Subcutaneous adipose tissue (tissue), 4 donors: Measurements from ENCODE around the gene RDX. TPM values are rescaled to one million over a fixed set of nuclear protein-coding genes. Genes with fewer than 3 reads are reported as not detected.

Experiments
- total RNA-seq, 4 donors: library from RNA; depleted of rRNA; stranded (reverse); fragments of >200 nt; gene quantifications; one replicate each; pipeline ENCODE4 v1.1.0, GENCODE V29; 2016
- TF ChIP-seq, protein P1 (sequence below): fragments of 450-650 bp; IDR thresholded peaks from one replicate; pipeline ENCODE4 v1.5.1; 2016; ENCODE audit warnings: low read depth, mild to moderate bottlenecking, control low read depth, antibody characterized with exemption, moderate library complexity

RDX gene
- total RNA-seq, 4 donors from 2014 or later: 74.9 to 169 (median 106) TPM

DNA sequence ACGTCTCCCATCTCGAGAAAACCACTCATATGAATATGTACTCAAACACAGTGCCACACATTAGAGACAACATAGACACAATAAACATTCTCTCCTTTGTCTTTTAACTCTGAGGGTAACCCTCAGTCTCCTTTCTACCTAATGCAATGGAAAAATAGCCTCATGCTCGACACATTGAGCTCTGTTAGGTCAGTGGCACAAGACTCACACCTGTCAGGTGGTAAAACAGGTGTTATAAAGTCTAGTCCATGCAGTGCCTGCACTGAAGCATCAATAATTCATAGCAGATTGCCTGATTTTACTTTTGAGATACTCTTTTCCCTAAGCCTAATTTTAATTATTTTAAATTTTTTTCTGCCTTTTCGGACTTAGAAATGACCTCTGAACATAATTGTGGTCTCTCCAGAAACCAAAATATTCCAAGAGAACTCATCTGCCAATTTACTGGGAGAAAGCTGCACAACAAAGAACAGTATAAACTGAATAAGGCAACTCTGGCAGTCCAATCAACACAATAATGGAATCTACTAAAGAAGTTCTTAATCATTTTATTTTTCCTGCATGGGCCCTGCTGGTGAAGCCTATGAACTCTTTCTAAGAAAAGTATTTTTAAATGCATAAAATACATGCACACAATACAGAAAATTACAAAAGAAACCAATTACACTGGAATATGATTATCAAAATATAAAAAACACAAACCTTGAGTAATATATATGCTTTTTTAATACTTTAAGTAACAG lies 9.9 kb downstream of the RDX start:
- TF ChIP-seq, protein P1, sequence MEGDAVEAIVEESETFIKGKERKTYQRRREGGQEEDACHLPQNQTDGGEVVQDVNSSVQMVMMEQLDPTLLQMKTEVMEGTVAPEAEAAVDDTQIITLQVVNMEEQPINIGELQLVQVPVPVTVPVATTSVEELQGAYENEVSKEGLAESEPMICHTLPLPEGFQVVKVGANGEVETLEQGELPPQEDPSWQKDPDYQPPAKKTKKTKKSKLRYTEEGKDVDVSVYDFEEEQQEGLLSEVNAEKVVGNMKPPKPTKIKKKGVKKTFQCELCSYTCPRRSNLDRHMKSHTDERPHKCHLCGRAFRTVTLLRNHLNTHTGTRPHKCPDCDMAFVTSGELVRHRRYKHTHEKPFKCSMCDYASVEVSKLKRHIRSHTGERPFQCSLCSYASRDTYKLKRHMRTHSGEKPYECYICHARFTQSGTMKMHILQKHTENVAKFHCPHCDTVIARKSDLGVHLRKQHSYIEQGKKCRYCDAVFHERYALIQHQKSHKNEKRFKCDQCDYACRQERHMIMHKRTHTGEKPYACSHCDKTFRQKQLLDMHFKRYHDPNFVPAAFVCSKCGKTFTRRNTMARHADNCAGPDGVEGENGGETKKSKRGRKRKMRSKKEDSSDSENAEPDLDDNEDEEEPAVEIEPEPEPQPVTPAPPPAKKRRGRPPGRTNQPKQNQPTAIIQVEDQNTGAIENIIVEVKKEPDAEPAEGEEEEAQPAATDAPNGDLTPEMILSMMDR: no peak

DNA sequence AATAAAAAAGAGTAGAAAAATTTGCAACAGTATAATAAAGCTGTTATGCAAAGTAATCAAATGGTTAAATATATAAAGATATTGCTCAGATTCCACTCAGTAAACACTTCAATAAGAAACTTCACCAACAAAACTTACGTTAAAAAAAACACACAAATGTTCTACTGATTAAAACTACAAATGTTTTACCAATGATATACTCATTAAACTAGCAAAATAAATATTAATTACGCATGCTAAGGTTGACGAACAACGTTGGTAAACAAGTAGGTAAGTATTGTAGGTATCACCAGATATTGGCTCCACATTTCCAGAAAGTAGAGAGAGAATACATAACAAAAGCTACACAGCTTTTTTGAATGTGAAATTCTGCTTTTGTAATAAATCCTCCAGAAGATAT lies 12.6 kb downstream of the RDX start:
- TF ChIP-seq, protein P1: no peak

DNA sequence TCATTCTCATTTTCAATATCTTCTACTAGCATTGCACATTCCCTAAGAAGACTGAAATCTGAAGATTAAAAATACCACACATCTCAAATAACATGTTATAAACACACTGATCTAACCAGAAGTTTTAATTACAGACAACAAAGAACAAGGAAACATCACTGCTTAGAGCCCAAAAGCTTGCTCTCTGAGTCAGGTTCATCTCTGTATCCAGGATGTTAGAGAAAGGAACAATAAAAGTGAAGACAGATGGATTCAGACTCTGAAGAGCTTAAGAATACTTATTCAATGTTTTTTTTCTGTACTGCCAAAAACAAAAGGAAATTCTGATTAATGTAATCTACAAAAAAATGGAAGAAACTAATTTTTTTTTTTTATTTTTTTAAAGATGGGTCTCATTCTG lies 16.5 kb downstream of the RDX start:
- TF ChIP-seq, protein P1: no peak

DNA sequence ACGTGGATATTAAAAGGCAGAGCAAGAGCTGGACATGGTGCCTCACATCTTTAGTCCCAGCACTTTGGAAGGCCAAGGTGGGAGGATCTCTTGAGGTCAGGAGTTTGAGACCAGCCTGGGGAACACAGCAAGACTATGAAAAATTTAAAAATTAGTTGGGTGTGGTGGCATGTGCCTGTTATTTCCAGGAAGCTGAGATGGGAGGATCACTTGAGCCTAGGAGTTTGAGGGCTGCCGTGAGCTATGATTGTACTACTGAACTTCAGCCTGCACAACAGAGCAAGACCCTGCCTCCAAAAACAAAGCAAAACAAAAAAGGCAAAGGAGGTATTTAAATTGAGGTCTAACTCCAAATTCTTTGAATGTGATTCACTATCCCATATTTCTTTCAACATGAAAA lies 23.5 kb downstream of the RDX start:
- TF ChIP-seq, protein P1: no peak

DNA sequence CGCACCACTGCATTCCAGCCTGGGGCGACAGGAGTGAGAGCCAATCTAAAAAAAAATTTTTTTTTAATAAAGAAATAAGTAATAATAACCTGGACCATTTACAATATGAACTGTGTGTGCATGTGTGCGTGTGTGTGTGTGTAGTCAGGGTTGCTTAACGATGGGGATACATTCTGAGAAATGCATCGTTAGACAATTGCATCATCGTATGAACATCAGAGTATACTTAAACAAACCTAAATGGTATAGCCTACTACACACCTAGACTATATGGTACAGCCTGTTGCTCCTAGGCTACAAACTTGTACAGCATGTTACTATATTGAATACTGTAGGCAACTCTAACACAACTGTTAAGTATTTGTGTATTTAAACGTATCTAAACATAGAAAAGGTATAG lies 26.4 kb downstream of the RDX start:
- TF ChIP-seq, protein P1: no peak

DNA sequence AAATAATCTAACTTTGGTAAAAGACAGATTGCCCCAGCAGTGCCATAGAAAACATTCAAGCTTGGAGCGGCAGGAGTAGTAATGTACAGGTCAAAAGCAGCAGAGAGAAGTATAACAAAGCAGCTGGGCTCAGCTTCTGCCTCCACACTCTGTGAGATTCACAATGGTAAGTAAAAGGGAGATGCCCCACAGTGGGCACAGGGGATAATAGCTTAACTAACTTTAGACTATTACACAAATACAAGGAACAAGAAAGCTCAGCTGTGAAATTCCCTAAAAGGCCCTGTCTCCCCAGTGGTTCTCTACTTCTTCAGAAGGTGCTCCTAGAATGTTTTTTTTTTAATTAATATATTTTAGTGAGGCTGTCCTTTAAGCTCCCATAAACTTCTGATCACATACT lies 28.0 kb downstream of the RDX start:
- TF ChIP-seq, protein P1: no peak

DNA sequence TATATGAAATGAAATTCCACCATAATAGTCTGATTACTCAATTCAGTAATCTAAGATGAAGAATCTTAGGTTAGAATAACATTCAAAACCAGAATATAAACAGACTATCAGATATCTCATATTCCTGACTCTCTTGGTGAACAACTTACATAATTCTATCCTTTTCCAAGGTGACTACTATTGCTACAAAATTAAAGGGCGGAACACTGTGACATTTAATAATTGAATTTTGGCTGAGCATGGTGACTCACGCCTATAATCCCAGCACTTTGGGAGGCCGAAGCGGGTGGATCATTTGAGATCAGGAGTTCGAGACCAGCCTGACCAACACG lies 34.4 kb downstream of the RDX start:
- TF ChIP-seq, protein P1: no peak
